Measurements from ENCODE around the gene SAT2.

DNA sequence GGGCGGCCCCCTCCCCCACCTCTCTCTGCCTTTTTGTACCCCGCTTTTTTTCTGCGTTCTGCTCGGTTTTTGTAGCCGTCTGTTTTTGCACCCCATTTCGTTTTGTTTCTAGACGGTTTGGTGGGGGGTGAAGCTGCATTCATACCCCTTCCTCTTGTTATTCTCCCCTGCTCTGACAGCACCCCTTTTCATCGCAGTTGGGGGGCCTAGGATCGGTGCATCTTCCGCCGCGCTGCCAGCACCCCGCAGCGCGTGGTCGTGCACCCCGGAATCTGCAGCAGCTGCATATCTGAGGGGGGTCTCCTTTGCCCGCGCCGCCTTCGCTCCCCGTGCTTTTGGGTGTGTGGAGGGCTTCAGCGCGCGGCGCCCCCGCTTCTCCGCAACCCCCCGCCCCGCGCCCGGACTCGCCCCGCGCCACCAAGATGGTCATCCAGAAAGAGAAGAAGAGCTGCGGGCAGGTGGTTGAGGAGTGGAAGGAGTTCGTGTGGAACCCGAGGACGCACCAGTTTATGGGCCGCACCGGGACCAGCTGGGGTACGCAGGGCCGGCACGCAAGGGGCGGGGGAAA is 23.6 kb upstream of the SAT2 start:
- TF ChIP-seq CTCF (IDR thresholded peaks at IDR 0.05; ENCODE audit: insufficient read depth, low read length) (no peak), REST (IDR thresholded peaks at IDR 0.05; ENCODE audit: insufficient replicate concordance, low read depth) (no peak), GABPA (IDR thresholded peaks at IDR 0.05; ENCODE audit: low read depth) (no peak), POLR2AphosphoS5 (IDR thresholded peaks at IDR 0.05; ENCODE audit: low read depth) (no peak)

Data from HL-60 (cell line).